ENCODE data around the gene ALKBH3.

ALKBH3 gene

DNA sequence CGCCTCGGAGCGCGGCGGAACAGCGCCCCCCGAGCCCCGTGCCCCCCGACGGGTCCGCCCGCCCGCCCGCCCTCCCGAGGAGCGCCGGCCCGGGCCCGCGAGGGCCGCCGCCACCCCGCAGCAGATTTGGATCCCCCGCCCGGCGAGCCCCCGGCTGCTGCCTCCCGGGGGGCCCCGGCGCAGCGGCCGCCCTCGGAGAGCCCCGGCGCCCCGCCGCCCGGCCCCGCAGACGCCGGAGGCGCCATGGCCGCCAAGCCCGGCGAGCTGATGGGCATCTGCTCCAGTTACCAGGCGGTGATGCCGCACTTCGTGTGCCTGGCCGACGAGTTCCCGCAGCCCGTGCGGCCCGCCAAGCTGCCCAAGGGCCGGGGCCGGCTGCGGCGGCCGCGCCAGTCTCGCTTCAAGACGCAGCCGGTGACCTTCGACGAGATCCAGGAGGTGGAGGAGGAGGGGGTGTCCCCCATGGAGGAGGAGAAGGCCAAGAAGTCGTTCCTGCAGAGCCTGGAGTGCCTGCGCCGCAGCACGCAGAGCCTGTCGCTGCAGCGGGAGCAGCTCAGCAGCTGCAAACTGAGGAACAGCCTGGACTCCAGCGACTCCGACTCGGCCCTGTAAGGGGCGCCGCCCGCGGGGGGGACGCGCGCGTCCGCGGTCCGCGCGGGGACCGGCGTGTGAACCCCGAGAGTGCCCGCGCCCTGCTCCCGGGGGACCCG lies 62.2 kb downstream of the ALKBH3 start:
- DNase-seq, result peak; percentile 68

DNA sequence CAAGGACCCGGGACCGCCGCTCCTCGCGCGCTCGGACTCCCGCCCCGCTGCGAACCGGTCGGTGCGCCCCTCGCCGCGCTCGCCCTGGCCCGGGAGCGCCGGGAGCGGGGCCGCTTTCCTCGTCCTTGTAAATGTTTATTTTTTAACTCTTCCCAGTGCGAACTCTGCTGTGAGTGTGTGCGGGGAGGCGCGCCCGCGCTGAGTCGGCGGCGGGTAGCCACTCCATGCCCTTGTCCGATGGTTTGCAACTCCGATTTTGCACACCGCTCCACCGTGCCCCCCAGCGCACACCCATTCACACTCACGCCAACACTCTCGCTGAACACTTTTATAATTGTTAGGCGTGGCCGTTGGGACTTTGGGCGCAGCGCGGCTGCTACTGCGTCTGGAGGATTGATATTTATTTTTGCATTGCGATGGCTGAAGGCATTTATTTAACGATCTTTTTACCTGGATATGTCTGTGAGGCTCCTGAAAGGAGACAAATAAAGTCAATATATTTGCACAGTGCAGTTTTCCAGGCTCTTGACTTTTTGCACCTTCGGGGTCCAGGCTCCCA lies 62.8 kb downstream of the ALKBH3 start:
- no peak for DNase-seq

GRCh38 chr11:43943931-43944751 lies 63.5 kb downstream of the ALKBH3 start:
- peak; percentile 64 for DNase-seq

GRCh38 chr11:43944761-43945311 lies 64.2 kb downstream of the ALKBH3 start:
- DNase-seq, result peak; percentile 88

- DNase-seq, result no peak
Measured at GRCh38 chr11:43947003-43947500, 66.4 kb downstream of the ALKBH3 start.

DNA sequence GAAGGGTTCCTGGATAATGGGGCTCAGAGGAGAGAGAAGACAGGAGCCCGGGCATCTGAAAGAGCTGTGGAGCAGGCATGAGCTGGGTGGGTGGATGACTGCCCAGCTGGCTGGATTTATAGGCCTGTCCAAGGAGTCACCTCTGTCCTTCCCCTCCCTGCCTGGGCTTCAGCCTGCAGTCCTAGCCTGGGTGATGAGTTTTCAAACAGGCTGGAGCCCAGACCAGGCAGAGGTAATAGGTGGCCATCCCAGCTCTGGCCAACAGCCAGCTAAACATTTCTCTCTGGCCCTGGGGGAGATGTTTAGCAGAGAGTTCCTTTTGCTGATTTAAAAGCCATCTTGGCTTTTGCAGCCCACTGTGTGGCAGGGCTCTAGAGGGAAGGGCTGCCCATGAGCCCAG lies 67.2 kb downstream of the ALKBH3 start:
- DNase-seq, result no peak

DNA sequence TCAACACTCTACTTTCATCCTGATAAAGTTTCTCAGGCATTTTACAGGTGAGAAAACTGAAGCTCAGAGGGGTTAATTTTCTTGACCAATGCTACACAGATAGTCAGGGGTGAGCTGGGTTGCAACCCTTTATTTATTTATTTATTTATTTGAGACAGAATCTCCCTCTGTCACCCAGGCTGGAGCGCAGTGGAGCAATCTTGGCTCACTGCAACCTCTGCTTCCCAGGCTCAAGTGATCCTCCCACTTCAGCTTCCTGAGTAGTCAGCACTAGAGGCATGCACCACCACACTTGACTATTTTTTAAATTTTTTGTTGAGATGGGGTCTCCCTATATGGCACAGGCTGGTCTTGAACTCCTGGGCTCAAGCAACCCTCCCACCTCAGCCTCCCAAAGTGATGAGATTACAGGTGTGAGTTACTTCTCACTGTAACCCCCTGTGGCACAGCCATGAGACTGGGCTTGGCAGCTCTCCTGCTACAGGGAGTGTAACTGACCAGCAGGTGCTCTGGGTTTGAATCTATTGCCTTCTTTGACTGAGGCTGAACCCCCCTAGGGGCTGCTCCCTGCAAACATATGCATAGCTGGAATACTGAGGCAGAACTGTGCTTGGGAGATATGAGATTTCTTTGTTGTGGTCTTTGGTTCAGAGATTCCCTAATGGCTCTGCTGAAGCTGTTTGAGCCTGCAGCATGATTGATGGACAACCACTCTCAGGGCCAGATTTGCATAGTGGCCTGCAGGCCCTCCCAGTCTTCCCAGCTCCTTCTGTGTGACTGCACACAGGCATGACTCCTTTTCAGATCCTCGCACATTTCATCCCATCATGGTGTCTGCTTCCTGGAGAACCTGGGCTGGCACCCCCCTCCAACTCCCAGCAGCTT lies 68.0 kb downstream of the ALKBH3 start:
- no peak for DNase-seq

DNA sequence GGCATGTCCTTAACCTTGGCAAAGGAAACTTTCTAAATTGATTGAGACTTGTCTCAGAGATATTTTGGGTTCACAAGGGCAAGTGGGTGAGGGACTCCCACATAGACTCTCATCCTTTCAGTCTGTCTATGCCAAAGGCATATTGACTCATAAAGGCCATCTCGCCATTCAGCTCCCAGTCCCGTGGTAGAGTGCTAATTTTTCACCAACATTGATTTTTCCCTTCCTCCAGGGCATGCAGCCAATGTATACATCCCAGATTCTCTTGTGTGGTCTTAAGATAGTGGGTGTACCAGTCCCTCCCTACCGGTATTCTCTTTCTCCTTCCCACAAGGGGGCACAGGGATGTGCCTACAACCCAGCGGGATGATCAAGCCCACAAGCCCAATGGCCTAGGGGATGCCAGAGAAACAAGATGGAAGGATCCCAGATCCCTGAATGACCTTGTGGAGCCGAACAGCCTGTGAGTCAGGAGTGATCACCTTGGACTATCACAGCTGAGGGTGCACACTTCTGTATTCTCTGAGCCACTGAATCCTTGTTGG lies 69.8 kb downstream of the ALKBH3 start:
- no peak for DNase-seq

- no peak for DNase-seq
Measured at GRCh38 chr11:43951231-43951630, 70.6 kb downstream of the ALKBH3 start.

GRCh38 chr11:43952020-43952400 lies 71.4 kb downstream of the ALKBH3 start:
- no peak for DNase-seq

GRCh38 chr11:43952401-43953342 lies 72.0 kb downstream of the ALKBH3 start:
- no peak for DNase-seq

DNA sequence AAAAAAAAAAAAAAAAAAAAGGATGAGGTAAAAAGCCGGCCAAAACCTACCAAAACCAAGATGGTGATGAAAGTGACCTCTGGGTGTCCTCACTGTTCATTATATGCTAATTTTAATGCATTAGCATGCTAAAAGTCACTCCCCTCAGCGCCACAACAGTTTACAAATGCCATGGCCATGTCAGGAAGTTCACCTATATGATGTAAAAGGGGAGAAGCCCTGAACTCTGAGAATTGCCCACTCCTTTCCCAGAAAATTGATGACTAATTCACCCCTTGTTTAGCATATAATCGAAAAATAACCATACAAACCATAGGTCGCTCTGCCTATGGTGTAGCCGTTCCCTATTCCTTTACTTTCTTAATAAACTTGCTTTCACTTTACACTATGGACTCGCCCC lies 72.9 kb downstream of the ALKBH3 start:
- DNase-seq, result no peak

DNA sequence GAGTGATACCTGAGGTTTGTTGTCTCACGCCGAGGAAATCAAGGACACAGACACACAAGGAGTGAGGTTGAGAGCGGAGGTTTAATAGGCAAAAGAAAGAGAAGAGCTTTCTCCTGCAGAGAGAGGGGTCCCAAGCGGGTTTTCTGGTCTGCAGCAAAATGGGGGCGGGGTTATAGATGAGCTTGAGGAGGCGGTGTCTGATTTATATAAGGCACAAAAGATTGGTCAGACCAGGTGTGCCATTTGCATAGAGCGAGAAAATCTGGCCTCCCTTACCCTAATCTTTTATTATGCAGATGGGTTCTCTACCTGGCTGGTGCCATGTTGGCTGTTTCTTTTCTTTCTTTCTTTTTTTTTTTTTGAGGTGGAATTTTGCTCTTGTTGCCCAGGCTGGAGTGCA lies 73.6 kb downstream of the ALKBH3 start:
- no peak for DNase-seq

GRCh38 chr11:43955381-43956118 lies 74.9 kb downstream of the ALKBH3 start:
- no peak for DNase-seq

GRCh38 chr11:43957571-43957970 lies 76.9 kb downstream of the ALKBH3 start:
- no peak for DNase-seq

DNA sequence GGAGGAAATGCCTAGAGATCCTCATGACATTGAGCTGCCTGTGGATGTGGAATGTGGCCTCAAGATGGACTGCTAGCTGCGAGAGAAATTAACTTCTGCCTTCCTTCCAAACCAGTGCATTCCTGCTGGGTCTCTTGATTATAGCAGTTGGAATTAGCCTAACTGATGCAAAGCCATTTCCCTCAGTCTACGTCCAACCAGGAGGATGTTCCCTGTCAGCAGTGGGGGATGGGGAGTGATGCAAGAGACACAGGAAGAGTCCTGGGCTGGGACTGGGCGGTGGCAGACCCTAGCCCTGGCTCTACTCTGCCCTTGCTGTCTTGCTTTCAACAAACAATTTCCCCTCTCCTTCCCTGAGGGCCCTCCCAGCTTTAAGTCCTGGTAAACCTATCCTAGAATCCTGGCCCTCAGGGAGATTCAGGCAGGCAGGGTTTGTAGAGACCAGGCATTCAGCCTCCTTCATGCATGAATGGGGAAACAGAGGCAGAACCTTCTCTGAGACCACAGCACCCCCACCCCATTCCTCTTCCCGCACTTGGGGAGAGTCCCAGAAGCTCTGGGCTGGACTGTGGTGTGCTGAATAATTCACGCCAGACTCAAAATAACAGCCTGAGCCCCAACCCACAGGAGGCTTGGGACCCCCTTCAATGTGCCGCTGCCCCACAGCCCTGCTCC lies 78.8 kb downstream of the ALKBH3 start:
- DNase-seq, result no peak

DNA sequence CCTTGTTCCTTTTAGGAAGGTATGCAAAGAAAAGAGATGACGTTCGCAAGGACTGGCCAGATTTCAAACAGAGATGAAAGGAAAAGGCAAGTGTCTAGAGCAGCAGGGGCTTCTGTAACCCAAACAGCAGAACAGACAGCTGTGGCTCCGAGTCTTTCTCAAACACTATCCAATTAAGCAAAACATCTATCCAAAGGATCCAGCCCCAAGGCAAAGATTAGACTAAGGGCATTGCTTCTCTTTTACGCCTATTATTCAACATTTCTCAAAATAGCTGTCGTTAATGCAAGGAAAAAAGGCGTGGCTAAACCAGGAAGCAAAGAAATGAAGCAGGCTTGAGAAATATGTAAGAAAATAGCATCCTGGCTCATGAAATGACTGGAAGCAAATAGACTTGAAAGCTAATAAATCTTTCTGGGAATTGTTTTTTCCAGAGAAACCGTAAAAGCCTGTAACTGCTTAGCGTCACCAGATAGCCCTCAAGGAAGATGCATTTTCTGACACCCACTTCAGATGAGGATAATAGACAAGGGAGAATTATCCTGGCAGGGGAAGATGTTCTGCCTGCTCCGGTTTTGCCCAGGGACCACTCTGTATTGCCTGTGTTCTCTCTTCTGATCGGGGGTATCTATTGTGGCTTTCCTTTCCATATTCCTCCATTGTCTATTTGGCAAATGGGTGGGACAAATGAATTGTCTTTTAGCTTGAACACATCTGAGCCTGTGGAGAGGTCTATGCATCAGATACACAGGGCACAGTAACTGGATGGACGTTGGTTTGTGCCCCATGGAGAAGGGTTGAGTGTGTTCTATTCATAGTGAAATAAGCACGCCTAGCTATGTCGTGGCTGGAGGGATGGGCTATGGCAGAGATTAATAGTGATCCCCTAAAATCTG lies 82.0 kb downstream of the ALKBH3 start:
- DNase-seq, result no peak

DNA sequence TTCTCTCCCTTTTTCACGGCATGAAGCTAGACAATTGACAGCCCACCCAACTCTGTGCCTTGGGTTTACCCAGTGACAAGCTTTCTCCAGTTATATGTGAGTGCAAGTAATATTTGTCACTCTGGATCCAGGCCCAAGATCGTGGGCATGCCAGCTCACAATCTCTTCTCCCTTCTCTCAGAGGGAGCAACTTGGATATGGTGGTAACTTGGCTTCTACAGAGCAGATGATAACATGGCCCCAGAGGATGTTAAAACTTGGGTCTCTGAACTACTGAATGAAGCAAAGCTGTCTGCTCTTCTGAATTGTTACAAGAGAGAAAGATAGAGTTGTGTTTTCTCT lies 82.6 kb downstream of the ALKBH3 start:
- DNase-seq, result no peak

GRCh38 chr11:43967661-43968060 lies 87.0 kb downstream of the ALKBH3 start:
- no peak for DNase-seq

Measured in activated CD8-positive, alpha-beta memory T cell treated with anti-CD3 and anti-CD28 coated beads for 24 hours (primary cell).